HCT116 (cell line): Measurements from ENCODE around the gene F7. TPM values are rescaled to one million over a fixed set of nuclear protein-coding genes. Genes with fewer than 3 reads are reported as not detected.

Experiments
- ATAC-seq: fragments of 200-7000 bp; cut with Tn5 transposase; 2 replicates; pipeline ENCODE4 v1.9.1; 2020; ENCODE audit warnings: mild to moderate bottlenecking, moderate library complexity
- BruUV-seq: library from RNA; stranded (reverse); fragments of 400-500 nt; replicated peaks from 2 replicates; lab custom pipeline; 2021; lab: Mats Ljungman, UMichigan
- CTCF ChIA-PET: fragments of 300-600 bp; sonication (Branson Sonifier 250); formaldehyde crosslinking; loops from one replicate; lab custom pipeline; 2021; ENCODE audit warnings: antibody characterized with exemption; lab: Charles Lee
- POLR2A ChIA-PET: fragments of 300-600, 350-600 bp; sonication (Branson Sonifier 250); formaldehyde crosslinking; loops from one replicate; lab custom pipeline; 2021; ENCODE audit warnings: antibody characterized with exemption; lab: Charles Lee
- RAD21 ChIA-PET, 2 experiments: fragments of 300-600 bp; sonication (Branson Sonifier 250); formaldehyde crosslinking; loops; one replicate each; lab custom pipeline; 2023; ENCODE audit warnings: low total read pairs in 2 of 2; ENCODE audit not compliant: uncharacterized antibody in 2 of 2, unreplicated experiment in 2 of 2, low non-redundant PET in 1 of 2; lab: Charles Lee
- DNase-seq: peaks from one replicate; pipeline ENCODE4 v3.0.0-alpha.2; 2010; ENCODE audit warnings: low read depth, low spot score
- H2AFZ ChIP-seq: fragments of 200-600 bp; shearing (Covaris generic), sonication (generic); 2 replicates; pipeline ENCODE4 v1.6.1; 2017; ENCODE audit warnings: low read depth, mixed run types, mixed read lengths, antibody characterized with exemption, low read length; ENCODE audit not compliant: poor library complexity, severe bottlenecking
- H3K27ac ChIP-seq: 2 replicates; pipeline ENCODE4 v1.5.1; 2012; ENCODE audit warnings: low read depth, low read length
- H3K27me3 ChIP-seq: fragments of 200-600 bp; sonication (generic); 2 replicates; pipeline ENCODE4 v1.6.1; 2016; ENCODE audit warnings: mixed run types, low read length, mixed read lengths; ENCODE audit not compliant: insufficient read depth
- H3K36me3 ChIP-seq, 2 experiments: fragments of 200-500 bp in 1 of 2; fragments of 200-600 bp in 1 of 2; sonication (Bioruptor generic) in 1 of 2; sonication (generic) in 1 of 2; 2 replicates each; pipeline versions ENCODE4 v1.5.1 to v1.6.1; 2014 to 2016; ENCODE audit warnings: low read length in 2 of 2, inconsistent platforms in 1 of 2, mixed read lengths in 1 of 2, mixed run types in 1 of 2; ENCODE audit not compliant: insufficient read depth in 2 of 2, control insufficient read depth in 1 of 2
- H3K4me1 ChIP-seq, 2 experiments: fragments of 200-600 bp in 1 of 2; sonication (generic) in 1 of 2; 2 replicates each; pipeline versions ENCODE4 v1.5.1 to v1.6.1; 2012 to 2017; ENCODE audit warnings: low read length in 2 of 2, inconsistent platforms in 1 of 2, mild to moderate bottlenecking in 1 of 2, mixed read lengths in 1 of 2, mixed run types in 1 of 2, moderate library complexity in 1 of 2; ENCODE audit not compliant: insufficient read depth in 2 of 2, control insufficient read depth in 1 of 2
- H3K4me2 ChIP-seq: fragments of 200-600 bp; sonication (generic); 2 replicates; pipeline ENCODE4 v1.6.1; 2017; ENCODE audit warnings: mixed run types, low read length, mixed read lengths
- H3K4me3 ChIP-seq, 2 experiments: fragments of 200-600 bp in 1 of 2; sonication (generic) in 1 of 2; replicated peaks in 1 of 2; 2 replicates each; pipeline ENCODE4 v1.5.1; 2011 to 2016; ENCODE audit warnings: low read length in 2 of 2, control low read depth in 1 of 2, low read depth in 1 of 2, mild to moderate bottlenecking in 1 of 2, mixed read lengths in 1 of 2, mixed run types in 1 of 2
- H3K79me2 ChIP-seq: fragments of 200-600 bp; sonication (generic); 2 replicates; pipeline ENCODE4 v1.6.1; 2017; ENCODE audit warnings: mild to moderate bottlenecking, mixed run types, low read length, moderate library complexity, mixed read lengths; ENCODE audit not compliant: insufficient read depth
- H3K9ac ChIP-seq: fragments of 200-600 bp; sonication (generic); 2 replicates; pipeline ENCODE4 v1.6.1; 2016; ENCODE audit warnings: low read length, mixed read lengths
- H3K9me2 ChIP-seq: fragments of 200-600 bp; sonication (generic), shearing (Covaris generic); 2 replicates; pipeline ENCODE4 v1.6.1; 2017; ENCODE audit warnings: mixed run types, mild to moderate bottlenecking, moderate library complexity; ENCODE audit not compliant: insufficient read depth
- H3K9me3 ChIP-seq, 2 experiments: fragments of 200-500 bp in 1 of 2; fragments of 200-600 bp in 1 of 2; sonication (Bioruptor generic) in 1 of 2; sonication (generic) in 1 of 2; 2 replicates each; pipeline ENCODE4 v1.6.1; 2014 to 2017; ENCODE audit warnings: low read length in 2 of 2, mixed read lengths in 2 of 2, inconsistent platforms in 1 of 2, low read depth in 1 of 2, mild to moderate bottlenecking in 1 of 2, mixed run types in 1 of 2, moderate library complexity in 1 of 2; ENCODE audit not compliant: control insufficient read depth in 1 of 2, insufficient read depth in 1 of 2
- H4K20me1 ChIP-seq: fragments of 200-600 bp; sonication (generic), shearing (Covaris generic); 2 replicates; pipeline ENCODE4 v1.6.1; 2017; ENCODE audit warnings: mixed run types, mild to moderate bottlenecking, moderate library complexity; ENCODE audit not compliant: insufficient read depth
- ATF3 ChIP-seq: IDR thresholded peaks from 2 replicates; pipeline ENCODE4 v1.6.1; 2012
- CEBPB ChIP-seq: IDR thresholded peaks from 2 replicates; pipeline ENCODE4 v1.6.1; 2012; ENCODE audit warnings: low read depth
- EZH2 ChIP-seq: fragments of 200-600 bp; sonication (generic); IDR thresholded peaks from 2 replicates; pipeline ENCODE4 v1.6.1; 2017; ENCODE audit warnings: antibody characterized with exemption, mixed run types
- FOSL1 ChIP-seq: IDR thresholded peaks from 2 replicates; pipeline ENCODE4 v1.6.1; 2012; ENCODE audit warnings: low read depth
- JUND ChIP-seq: IDR thresholded peaks from 2 replicates; pipeline ENCODE4 v1.6.1; 2012
- RAD21 ChIP-seq: IDR thresholded peaks from 2 replicates; pipeline ENCODE4 v1.6.1; 2012; ENCODE audit warnings: low read depth, mild to moderate bottlenecking
- SP1 ChIP-seq: IDR thresholded peaks from 2 replicates; pipeline ENCODE4 v1.6.1; 2012; ENCODE audit warnings: low read depth
- YY1 ChIP-seq: IDR thresholded peaks from 2 replicates; pipeline ENCODE4 v1.6.1; 2011; ENCODE audit warnings: low read length, low read depth, moderate library complexity, mild to moderate bottlenecking; ENCODE audit not compliant: insufficient replicate concordance; ENCODE audit errors: extremely low read depth
- ZBTB33 ChIP-seq: IDR thresholded peaks from 2 replicates; pipeline ENCODE4 v1.6.1; 2011; ENCODE audit warnings: mild to moderate bottlenecking, low read length, moderate library complexity; ENCODE audit not compliant: insufficient replicate concordance; ENCODE audit errors: extremely low read depth
- ZFX ChIP-seq: fragments of 450-650 bp; IDR thresholded peaks from 2 replicates; pipeline ENCODE4 v1.6.1; 2017
- ZNF274 ChIP-seq: fragments of 200-500 bp; sonication (Bioruptor generic); IDR thresholded peaks from 2 replicates; pipeline ENCODE4 v1.6.1; 2014; ENCODE audit warnings: mild to moderate bottlenecking, low read depth, low read length, inconsistent platforms
- intact Hi-C: fragments of 100-400 bp; cut with micrococcal nuclease; formaldehyde crosslinking; loops from 2 replicates; pipeline ENCODE4 v1.10.0; 2022
- total RNA-seq: library from RNA; stranded (reverse); gene quantifications from one replicate; pipeline ENCODE4 v1.2.1, GENCODE V29; 2021; ENCODE audit not compliant: unreplicated experiment

The F7 gene
- total RNA-seq, 1 experiment from 2014 or later: not detected

DNA sequence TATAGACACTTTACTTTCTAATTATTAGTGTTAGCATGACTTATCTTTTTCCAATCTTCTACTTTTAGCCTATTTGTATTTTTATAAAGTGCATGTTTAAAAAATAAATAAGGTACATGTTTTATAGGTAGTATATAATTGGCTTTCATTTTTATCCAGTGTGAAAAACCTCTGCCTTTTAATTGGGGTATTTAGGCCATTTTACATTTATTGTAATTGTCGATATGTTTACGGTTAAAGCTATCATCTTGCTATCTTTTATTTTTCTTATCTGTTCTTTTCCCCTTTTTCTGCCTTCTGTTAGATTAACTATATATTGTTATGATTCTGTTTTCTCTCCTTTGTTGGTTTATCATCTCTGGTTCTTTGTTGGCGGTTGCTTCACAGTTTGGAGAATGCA lies 62.0 kb downstream of the F7 start:
- RAD21 ChIA-PET: no interaction called here
- BruUV-seq: no TSS peak
- intact Hi-C loops: no loop called here

More for the DNA sequence above, 62.0 kb downstream of the F7 start:
- H3K79me2 ChIP-seq: no peaks in the 10 kb centered on the region
- peaks cover 3% of the 10 kb centered on the region; the same call in 1 of the 2 replicates for H3K27me3 ChIP-seq
- H3K9me3 ChIP-seq: no peaks in the 10 kb centered on the region
- TF ChIP-seq FOSL1: no peak
- no peak for TF ChIP-seq SP1
- TF ChIP-seq JUND: no peak
- TF ChIP-seq YY1: no peak
- no peak for TF ChIP-seq CEBPB
- TF ChIP-seq ZFX: no peak
- no peak for TF ChIP-seq RAD21
- TF ChIP-seq EZH2: no peak
- no peak for TF ChIP-seq ZBTB33
- no peak for TF ChIP-seq ZNF274
- TF ChIP-seq ATF3: no peak
- H3K27ac ChIP-seq: no peak overlapping the region
- no peaks in the 10 kb centered on the region for H3K4me1 ChIP-seq
- POLR2A ChIA-PET: no interaction called here
- no peak overlapping the region for H3K4me2 ChIP-seq
- H3K4me3 ChIP-seq: no peak overlapping the region
- CTCF ChIA-PET: no interaction called here
- no peaks in the 10 kb centered on the region for H3K9me2 ChIP-seq
- no peak overlapping the region for H2AFZ ChIP-seq
- no peak overlapping the region for H3K9ac ChIP-seq
- ATAC-seq (no peak), DNase-seq (no peak)
- H4K20me1 ChIP-seq: no peaks in the 10 kb centered on the region
- H3K36me3 ChIP-seq: peaks cover 0 to 8% of the 10 kb centered on the region in 2 experiments; a peak in 1 of 4 replicates
